GM18498 (cell line): Measurements from ENCODE around the gene FSTL4.

ENCODE experiments used
- ATAC-seq: cut with Tn5 transposase; IDR thresholded peaks from one replicate; pipeline ENCODE4 v1.9.1; 2021; ENCODE audit warnings: mild to moderate bottlenecking, moderate library complexity; ENCODE audit not compliant: unreplicated experiment

The FSTL4 gene

GRCh38 chr5:133251296-133252132 lies 360.8 kb downstream of the FSTL4 start:
- no peak for ATAC-seq

GRCh38 chr5:133250527-133250926 lies 361.8 kb downstream of the FSTL4 start:
- ATAC-seq, result no peak

- no peak for ATAC-seq
Measured at GRCh38 chr5:133249593-133249992, 362.7 kb downstream of the FSTL4 start.

GRCh38 chr5:133247881-133248624 lies 364.3 kb downstream of the FSTL4 start:
- no peak for ATAC-seq

- ATAC-seq, result no peak
Measured at GRCh38 chr5:133247151-133247709, 365.1 kb downstream of the FSTL4 start.

GRCh38 chr5:133246376-133247150 lies 365.8 kb downstream of the FSTL4 start:
- ATAC-seq, result no peak

- no peak for ATAC-seq
Measured at GRCh38 chr5:133246053-133246370, 366.3 kb downstream of the FSTL4 start.

- ATAC-seq, result no peak
Measured at GRCh38 chr5:133245191-133246052, 366.9 kb downstream of the FSTL4 start.

- ATAC-seq, result peak; percentile 53
Measured at GRCh38 chr5:133244242-133244641, 368.1 kb downstream of the FSTL4 start.

GRCh38 chr5:133243196-133243595 lies 369.1 kb downstream of the FSTL4 start:
- ATAC-seq, result no peak

- ATAC-seq, result no peak
Measured at GRCh38 chr5:133242221-133242835, 370.0 kb downstream of the FSTL4 start.

- ATAC-seq, result no peak
Measured at GRCh38 chr5:133241179-133242092, 370.9 kb downstream of the FSTL4 start.

GRCh38 chr5:133240425-133241091 lies 371.8 kb downstream of the FSTL4 start:
- peak; percentile 62 for ATAC-seq

- no peak for ATAC-seq
Measured at GRCh38 chr5:133238426-133239205, 373.7 kb downstream of the FSTL4 start.

GRCh38 chr5:133236976-133237375 lies 375.4 kb downstream of the FSTL4 start:
- ATAC-seq, result no peak

- ATAC-seq, result no peak
Measured at GRCh38 chr5:133236541-133236951, 375.8 kb downstream of the FSTL4 start.

GRCh38 chr5:133235696-133236426 lies 376.5 kb downstream of the FSTL4 start:
- no peak for ATAC-seq
